GM18519 (cell line): ENCODE data around the gene PKDCC.
"Not testable (repeated sequence)": the region's sequence is repeated elsewhere in the genome, so short reads cannot be mapped to it uniquely, and the experiment has no call there.

Source experiments
- ATAC-seq: cut with Tn5 transposase; IDR thresholded peaks from one replicate; pipeline ENCODE4 v1.9.1; 2021; ENCODE audit warnings: mild to moderate bottlenecking, moderate library complexity; ENCODE audit not compliant: unreplicated experiment, low FRiP score

The PKDCC gene

DNA sequence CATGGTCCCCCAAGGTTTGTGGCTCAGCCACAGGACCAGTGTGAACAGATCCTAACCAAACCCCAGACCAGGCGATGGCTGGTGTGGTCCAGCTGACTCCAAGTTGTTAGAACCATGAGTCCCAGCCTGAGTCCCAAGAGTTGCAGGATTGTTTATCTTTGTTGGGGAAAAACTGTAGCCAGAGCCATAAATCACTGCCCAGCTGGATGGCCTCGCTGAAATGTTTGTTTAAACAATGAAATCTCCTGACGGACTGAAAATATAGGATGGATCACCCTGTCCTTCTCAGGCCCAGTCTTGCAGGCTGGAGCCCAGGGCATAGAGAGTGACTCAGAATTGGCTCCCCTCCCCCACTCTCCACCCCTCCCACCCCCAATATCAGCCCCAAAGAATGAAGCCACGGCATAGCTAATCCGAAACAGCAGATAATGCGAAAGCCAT lies 36.4 kb downstream of the PKDCC start:
- ATAC-seq: no peak

GRCh38 chr2:42085070-42085469 lies 37.2 kb downstream of the PKDCC start:
- ATAC-seq: not testable (repeated sequence)

DNA sequence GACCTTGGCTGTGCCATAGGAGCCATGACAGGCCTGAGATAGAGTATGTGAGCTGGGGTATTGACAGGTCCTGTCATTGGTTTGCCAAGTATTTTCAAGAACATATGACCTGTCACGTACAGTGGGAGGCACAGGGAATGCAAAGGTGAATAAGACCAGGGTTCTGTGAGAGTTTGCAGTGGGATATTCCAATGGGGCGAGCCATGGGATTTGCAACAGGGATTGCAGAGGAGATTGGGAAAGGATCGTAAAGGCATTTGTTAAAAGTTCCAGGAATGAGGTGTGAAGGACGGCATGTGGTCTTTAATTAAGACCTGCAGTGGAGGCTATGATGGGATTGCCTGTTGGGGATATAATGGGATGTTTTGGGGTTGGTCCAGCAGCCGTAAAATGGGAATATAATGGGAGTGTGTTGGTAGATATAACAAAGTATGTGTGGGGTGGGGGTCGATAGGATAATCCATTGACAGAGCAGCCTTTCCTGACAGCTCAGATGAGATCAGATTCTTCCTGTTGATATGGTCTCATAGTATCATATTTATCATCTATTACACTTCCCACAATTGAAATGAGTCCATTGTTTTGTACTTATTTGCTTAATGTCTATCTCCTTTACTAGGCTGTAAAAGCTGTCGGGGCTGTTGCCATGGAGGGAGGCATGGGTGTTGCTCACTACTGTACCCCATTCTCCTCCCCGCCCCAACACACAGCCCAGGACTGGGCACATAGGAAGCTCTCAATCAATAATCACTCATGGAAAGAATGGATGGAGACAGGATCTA lies 38.1 kb downstream of the PKDCC start:
- ATAC-seq: no peak

GRCh38 chr2:42086500-42086953 lies 38.7 kb downstream of the PKDCC start:
- peak; percentile 43 for ATAC-seq

GRCh38 chr2:42087137-42087856 lies 39.5 kb downstream of the PKDCC start:
- no peak for ATAC-seq

DNA sequence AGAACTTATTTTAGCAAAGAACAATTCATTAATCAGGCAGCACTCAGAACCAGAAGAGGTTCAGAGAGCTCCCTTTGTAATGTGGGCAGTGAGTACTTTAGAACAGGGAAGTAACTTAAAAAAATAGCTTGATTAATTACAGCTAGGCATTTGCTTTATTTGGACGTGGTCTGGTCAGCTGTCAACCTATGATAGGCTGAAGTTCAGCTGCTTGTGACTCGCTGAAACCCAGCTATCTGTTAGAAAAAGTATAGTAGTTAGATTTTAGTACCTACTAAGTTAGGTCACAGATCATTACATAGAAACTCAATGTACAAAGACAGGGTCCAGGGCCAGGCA lies 40.0 kb downstream of the PKDCC start:
- ATAC-seq: no peak

GRCh38 chr2:42089340-42089925 lies 41.6 kb downstream of the PKDCC start:
- ATAC-seq: peak; percentile 77

DNA sequence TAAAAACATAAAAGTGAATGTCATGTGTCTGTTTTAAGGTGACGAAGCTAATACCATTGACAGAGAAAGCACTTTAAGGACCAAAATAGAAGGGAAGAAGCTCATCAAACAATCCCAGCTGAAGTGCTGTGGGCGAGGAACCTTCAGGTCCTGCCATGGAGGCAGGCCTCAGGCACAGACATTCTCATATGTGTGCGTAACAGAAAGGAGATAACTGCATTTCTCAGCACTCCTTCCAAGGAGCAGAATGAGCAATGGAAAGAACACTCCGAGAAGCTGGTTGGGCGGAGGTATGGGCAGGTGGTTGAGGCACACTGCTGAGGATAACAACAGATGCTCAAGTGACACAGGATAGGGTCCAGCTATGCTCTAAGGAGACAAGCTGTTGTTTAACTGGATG lies 42.4 kb downstream of the PKDCC start:
- ATAC-seq: no peak

GRCh38 chr2:42091671-42092070 lies 43.9 kb downstream of the PKDCC start:
- ATAC-seq: no peak

- ATAC-seq: no peak
Measured at GRCh38 chr2:42092084-42092996, 44.5 kb downstream of the PKDCC start.

GRCh38 chr2:42094114-42094513 lies 46.3 kb downstream of the PKDCC start:
- ATAC-seq: no peak

DNA sequence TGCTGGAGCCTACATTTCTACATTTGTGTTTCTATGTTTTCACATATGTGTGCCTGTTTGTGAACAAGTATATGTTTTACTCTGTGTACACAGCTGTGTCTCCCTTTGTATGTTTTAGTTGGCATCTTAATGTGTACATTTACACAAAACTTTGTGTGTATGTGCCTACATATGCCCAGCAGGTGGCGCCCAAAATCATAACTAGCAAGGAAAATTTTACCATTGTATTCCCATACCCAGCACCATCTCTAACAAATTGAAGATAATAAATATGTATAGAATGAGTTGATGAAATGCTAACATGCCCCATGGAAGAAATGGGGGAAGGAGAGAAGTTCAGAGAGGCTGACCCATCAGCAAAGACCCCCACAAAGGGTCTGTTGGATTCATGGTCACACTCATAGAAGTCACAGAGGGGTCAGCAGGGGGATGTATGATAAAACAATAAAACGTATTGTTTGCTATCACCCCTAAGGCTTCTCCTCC lies 48.1 kb downstream of the PKDCC start:
- no peak for ATAC-seq

DNA sequence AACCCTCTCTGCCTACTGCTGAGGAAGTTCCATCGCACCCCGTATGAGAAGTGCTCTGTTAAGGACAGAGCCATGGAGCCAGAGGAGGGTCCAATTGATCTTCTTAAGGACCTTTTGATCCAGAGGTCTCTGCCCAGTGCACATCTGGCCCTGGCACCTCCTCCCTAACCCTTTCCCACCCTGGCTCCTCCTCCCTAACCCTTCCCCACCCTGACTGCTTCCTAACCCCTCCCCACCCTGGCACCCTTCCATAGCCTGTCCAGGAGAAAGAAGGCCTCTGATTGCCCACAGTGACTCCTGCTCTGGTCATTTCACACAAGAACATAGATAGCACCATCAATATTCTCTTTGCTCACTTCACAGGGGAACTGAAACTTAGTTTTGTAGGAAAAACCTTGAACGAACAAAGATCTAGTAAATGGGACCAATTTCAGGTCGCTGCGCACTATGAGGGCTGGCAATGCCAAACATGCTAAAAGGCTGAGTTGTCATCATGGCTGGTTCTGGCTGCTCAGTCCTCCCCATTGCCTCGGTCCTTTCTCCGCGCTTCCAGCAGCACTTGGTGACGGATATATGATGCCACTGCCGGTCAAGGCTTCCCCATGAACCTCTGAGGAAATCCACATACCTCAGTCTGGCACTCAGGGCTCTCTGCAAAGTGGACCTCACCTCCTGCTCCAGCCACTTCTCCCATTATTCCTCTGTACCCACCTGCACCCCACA lies 49.2 kb downstream of the PKDCC start:
- ATAC-seq: peak; percentile 39

- ATAC-seq: no peak
Measured at GRCh38 chr2:42098571-42099437, 51.0 kb downstream of the PKDCC start.

- ATAC-seq: no peak
Measured at GRCh38 chr2:42099438-42100173, 51.8 kb downstream of the PKDCC start.

DNA sequence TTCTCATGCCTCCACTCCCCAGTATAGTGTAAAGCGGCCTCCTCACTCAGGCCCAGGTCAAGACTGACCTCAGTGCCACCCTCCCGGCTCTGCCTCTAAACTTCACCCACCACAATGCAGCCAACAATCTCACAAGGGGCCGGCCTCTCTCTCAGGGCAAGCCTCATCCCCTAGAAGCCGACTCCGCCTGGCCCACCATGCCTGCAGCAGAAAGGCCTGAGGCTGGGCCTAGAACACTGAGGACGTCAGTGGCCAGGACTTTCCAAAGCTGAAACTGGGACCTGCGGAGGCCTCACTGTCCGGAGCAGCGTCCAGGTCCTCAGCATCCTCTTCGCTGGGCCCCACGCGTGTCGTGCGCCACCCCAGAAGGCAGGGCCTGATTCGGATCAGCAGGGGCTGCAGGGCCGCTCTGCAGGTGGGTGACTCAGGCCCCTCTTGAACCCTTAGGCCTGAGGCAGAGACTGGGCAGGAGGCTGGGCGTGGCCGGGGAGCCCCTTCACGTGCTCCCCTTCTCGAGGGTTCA lies 52.9 kb downstream of the PKDCC start:
- no peak for ATAC-seq

DNA sequence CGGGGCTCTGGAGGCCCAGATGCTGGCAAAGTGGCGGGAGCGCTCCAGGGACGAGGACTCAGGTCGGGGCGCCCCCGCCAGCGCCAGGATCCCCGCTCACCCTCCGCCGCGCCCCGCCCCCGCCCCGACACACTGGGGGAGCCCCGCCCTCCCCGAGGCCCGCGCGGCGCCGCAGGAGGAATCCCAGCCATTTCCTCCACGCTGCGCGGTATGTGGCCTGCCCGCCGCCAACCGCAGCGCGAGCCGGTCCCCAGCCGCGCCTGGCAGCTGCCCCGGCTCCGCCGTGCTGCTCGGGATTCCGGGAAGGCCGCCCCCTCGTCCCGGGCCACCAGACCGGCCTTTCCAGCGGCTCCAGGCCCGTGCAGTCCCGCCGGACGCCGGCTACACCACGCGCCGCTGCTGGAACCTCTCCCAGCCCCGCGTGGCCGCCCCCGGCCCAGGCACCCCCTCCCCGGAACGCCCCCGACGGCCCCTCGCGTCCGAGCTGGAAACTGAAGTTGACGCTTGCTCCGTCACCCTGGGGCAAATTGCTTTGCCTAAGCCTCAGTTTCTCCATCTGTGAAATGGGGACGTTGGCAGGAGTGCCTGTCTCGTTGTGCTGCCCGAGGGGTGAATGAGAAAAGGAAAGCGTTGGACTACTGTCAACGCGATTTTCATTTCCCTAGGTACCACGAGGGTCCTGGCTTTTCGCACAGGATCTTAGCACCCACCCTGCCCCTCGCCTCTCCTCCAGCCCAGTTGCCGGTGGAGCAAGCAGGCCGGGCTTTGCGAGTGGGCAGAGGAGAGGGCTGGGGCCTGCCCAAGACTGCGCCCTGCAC lies 53.6 kb downstream of the PKDCC start:
- ATAC-seq: no peak
